Stimulated activated CD4-positive, alpha-beta T cell treated with anti-CD3 and anti-CD28 coated beads, Interleukin-1b, Interleukin-23, amount 100 ng/mL, for 24 hours (primary cell): ENCODE measurements around the gene VAMP2.

Source experiments
- DNase-seq, 4 experiments: peaks; one replicate each; pipeline ENCODE4 v3.0.0-alpha.2; 2020; ENCODE audit warnings: low read depth in 4 of 4, low spot score in 1 of 4

VAMP2 gene, protein sequence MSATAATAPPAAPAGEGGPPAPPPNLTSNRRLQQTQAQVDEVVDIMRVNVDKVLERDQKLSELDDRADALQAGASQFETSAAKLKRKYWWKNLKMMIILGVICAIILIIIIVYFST

DNA sequence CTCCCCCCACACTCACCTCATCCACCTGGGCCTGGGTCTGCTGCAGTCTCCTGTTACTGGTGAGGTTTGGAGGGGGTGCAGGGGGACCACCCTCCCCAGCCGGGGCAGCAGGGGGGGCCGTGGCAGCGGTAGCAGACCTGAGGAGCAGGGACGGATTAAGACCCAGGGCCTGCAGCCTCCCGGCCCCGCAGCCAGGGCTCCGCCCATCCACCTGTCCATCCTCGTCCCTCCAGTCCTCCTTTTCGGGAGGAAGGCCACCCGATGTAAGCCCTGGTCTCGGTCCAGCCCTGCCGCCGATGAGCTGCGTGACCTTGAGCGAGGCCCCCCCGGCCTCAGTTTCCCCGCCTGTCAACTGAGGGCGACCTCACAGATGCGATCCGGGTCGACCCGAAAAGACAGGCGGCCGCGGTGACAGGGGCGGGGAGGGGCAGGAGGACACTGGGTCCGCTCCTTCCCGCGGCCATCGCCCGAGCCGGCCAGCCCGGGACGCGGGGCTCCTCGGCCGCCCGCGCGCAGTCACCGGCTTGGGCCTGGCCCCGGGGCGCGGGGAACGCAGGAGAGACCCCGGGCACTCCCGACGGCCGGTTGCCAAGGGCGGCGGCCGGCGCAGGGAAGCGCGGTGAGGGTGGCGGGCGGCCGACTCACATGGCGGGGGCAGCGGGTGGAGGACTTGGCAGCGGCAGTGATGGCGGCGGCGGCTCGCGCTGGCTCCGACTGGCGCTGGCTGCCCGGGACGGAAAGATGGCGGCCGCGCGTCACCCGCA, at the start of gene VAMP2:
TSS of gene VAMP2 (minus strand) at position 716 of the 764 bp plus-strand sequence. CDS start at position 647, 69 bp downstream.
- peak in 3 of 4 experiments; percentile 67 to 75 (median 68) for DNase-seq

DNA sequence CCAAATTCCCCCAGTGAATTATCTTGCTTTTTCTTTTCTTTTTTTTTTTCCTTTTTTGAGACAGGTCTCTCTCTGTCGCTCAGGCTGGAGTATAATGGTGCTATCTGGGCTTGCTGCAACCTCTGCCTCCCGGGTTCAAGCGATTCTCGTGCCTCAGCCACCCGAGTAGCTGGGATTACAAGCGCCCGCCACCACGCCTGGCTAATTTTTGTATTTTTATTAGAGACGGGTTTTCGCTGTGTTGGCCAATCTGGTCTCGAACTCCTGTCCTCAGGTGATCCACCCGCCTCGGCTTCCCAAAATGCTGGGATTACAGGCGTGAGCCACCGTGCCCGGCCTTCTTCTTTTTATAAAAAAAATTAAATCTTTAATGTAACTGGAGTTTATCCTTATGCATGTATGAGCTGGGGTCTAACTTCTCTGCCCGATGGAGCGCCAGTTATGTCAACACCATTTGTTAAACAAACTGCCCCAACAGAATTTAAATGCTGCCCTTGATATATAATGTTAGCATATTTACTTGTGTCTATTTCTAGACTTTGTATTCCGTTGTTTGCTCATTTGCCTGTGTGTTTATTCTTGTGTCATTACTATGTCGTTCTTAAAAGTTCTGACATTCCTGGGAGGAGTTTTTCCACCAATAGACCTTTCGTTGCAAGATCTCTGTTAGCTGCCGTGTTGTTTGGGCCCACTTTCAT, 48.2 kb upstream of the VAMP2 start:
- no peak for DNase-seq

- DNase-seq = peak in 3 of 4 experiments; percentile 76 to 90 (median 85)
Measured at GRCh38 chr17:8209907-8210760, 47.4 kb upstream of the VAMP2 start, which contains the start of gene AURKB. Gene AURKB, minus strand, starts transcription at chr17:8210575. Its CDS starts 351 bp downstream, at chr17:8210224.

DNA sequence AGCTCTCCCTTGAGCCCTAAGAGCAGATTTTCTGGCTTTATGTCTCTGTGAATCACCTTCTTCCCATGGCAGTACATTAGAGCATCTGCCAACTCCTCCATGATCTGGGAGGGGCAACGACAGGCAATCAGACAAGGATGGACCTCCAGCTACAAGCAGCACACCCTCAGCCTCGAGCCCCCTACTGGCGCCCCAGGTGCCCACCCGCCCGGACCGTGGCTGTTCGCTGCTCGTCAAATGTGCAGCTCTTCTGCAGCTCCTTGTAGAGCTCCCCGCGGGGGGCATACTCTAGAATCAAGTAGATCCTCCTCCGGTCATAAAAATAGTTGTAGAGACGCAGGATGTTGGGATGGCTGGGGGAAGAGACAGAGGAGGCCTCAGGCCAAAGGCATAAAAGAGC, 43.8 kb upstream of the VAMP2 start:
- no peak for DNase-seq

DNA sequence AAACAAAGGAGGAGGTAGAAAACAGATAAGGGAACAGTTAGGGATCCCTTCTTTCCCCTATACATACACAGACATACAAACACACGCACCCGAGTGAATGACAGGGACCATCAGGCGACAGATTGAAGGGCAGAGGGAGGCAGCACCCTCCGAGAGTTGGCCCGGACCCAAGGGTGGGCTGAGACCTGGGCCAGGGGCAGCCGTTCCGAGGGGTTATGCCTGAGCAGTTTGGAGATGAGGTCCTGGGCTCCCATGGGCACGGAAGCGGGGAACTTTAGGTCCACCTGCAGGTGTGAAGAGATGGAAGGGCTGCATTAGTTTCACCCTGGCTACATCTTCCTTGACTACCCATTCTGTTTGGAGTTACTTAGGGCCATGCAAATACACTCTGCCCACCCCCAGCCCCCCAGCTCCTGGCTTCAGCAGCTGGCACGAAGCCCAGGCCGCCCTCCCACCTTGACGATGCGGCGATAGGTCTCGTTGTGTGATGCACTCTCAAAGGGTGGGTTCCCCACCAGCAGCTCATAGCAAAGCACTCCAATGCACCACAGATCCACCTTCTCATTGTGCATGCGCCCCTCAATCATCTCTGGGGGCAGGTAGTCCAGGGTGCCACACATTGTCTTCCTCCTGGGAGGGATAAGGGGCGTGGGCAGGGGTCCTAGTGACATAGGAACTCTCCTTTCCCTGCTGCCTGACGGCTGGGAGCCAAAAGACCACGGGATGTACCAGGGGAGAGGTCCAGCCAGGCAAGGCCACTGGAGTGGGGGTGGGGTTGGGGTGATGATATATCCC, 42.2 kb upstream of the VAMP2 start:
- DNase-seq = no peak

DNA sequence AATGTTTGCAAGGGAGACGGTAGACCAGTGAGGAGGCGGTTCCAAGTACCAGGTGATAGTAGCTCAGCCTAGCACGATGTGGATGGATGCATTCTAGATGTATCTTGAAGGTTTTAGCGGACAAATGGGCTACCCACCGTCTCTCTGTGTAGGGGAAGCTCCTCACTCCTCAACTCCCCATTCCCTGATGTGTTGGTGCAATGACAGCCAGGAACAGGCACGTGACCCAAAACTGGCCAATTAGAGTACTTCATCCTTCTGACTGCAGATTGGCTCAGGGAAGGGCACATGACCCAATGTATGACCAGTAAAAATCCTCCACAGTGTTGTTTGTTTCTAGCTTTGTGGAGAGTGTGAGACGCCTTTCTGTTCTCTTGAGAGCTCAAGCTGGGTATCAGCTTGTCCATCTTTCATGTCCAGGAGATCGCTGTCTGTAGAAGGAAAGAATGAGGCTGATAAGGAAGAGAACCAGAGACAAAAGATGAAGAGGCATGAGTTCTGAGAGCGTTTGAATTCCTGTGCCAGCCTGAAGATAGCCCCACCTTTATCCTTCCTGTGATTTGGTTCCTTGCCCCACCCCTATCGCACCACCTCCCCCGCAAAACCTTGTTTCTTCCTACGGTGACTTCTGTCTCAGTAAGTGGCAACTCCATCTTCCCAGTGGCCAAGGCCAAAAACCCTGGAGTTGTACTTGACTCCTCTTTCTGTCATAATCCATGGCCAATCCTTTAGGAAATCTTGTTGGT, 29.5 kb upstream of the VAMP2 start:
- peak in 1 of 4 experiments; percentile 25 for DNase-seq

DNA sequence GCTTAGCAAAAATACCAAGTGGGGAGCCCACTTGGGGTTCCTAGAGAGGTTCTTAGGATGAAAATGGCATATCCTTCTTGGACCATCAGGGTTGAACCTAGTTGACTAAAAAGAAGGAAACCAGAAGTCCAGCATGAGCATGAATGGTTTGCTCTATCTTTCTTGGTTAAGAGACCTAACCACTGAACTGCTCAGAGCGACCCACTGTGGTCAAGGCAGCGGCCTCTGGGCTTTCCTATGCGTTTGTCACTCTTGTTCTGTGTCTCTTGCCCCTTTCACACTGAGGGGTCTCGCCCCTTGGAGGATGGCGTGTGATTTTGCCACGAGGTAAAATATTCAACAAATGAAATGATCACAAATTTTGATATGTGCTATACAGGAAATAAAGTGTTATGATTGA, 27.8 kb upstream of the VAMP2 start:
- no peak for DNase-seq

DNA sequence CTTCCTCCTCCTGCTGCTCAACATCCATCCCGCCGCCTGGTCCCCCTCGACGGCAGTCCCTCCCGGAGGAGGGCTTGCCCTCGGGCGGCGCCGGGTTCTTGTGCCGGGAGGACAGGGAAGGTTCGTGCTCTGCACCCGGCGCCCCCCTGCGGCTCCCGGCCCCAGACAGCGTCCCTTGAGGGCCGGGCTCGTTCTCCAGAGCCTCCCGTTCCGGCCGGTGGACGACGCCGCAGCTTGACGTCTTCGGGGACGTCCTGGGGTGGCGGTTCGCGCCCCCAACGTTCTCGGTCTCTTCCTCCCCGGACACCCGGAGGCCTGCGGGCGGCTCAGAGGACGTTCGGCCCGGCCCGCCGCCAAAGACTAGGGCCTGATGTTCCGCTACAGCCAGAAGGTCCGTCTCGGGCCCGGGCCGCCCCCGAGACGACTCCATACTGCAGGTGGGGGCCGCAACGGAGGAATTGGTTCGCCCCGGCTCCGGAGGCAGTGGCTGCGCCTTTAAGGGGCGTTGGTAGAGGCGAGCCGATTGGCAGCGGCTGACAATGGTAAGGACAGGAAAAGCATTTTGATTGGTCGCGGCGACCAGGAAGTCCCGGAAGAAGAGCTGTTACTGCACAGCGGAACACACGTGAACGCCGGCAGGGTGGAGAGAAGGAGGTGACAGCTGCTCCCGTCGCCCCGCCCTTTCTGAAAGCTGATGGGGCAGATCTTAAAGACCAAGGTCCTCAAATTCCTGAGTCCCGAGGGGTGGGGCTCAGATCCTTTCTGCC, 27.1 kb upstream of the VAMP2 start, which contains the start of gene BORCS6:
TSS of gene BORCS6 (minus strand) at position 470 of the 767 bp plus-strand sequence. CDS start at position 430, 40 bp downstream.
- peak; percentile 75 to 94 (median 88) for DNase-seq

DNA sequence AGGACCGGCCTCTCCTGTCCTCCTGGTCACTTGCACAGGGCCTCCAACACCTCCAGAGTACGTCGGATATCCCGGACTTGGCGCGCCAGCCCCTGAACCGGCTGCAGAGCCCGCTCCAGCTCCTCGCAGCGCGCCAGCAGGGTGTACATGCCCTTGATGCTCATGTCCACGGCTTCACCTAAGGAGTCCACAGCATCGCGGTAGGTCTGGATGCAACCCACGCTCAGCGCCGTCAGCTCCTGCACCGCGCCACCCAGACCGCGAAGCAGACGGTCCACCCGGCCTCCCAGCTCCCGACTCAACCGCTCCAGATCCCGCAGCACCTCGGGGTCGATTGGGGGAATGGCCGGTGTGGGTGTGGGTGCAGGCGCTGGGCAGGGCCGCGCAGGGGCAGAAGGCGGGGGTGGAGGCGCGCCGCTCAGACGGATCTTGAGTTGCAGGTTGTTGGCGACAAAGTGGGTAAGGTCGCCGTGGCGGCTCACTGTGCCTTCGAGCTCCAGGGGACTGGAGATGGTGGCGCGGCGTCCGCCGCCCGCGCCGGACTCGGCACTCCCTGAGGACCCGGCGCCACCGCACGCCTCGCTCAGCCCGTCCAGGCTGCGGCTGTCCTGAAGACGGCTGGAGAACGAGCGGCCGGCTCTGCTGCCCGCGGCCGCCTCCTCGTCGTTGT, 26.4 kb upstream of the VAMP2 start:
- DNase-seq = no peak

DNA sequence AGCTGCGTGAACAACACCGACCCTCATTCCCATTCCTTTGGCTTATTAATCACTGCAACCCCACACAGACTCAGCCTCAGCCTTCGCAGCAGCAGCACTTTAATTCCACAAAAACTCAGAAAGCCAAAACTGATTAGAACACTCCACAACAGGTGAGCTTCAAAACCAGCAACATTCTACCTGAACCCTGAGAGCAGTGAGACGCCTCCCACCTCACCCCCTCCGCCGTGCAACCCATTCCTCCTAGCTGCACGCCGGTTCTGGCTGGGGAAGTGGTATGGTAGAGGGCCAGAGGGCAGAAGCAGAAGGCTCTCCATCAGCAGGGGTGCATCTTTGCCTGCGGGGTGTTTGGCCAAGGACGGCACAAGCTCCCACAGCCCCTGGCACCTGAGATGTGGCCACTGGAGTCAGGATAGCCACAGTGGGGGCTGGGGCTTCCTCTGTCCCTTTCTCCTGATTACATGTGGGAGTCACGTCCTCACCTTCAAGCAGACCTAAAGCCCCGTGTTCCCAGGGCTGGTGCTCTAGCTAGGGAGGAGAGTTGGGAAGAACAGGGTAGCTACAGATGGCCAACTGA, 25.6 kb upstream of the VAMP2 start:
- no peak for DNase-seq

GRCh38 chr17:8187517-8188262, 24.9 kb upstream of the VAMP2 start:
- DNase-seq = peak; percentile 75 to 91 (median 85)

DNA sequence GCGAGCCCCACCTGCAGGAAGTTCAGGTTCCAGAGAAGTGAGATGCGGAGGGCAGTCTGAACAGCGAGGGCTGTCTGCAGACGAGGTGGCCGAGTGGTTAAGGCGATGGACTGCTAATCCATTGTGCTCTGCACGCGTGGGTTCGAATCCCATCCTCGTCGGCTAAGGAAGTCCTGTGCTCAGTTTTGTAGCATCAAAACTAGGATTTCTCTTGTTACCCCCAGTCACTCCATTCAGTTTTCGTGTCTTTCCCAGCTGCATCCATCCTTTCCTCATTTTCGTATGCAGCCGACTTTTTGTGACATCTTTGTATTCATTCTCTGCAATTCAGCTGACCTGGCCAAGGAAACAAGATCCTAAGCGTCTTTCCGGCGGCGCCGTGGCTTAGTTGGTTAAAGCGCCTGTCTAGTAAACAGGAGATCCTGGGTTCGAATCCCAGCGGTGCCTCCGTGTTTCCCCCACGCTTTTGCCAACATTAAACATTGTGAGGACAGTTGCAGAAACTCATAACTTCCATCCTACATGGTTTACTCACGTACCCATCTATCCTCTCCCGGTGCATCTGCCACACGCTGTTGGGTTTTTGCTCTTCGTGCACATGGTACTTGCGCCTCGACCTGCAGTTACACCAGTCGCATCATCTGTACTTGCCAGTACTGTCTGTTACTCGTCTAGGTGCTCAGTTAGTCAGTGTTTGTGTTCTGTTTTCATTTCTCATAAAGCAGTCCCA, 24.2 kb upstream of the VAMP2 start:
- peak; percentile 88 to 98 (median 97) for DNase-seq

- no peak for DNase-seq
Measured at GRCh38 chr17:8186446-8186786, 23.7 kb upstream of the VAMP2 start.

DNA sequence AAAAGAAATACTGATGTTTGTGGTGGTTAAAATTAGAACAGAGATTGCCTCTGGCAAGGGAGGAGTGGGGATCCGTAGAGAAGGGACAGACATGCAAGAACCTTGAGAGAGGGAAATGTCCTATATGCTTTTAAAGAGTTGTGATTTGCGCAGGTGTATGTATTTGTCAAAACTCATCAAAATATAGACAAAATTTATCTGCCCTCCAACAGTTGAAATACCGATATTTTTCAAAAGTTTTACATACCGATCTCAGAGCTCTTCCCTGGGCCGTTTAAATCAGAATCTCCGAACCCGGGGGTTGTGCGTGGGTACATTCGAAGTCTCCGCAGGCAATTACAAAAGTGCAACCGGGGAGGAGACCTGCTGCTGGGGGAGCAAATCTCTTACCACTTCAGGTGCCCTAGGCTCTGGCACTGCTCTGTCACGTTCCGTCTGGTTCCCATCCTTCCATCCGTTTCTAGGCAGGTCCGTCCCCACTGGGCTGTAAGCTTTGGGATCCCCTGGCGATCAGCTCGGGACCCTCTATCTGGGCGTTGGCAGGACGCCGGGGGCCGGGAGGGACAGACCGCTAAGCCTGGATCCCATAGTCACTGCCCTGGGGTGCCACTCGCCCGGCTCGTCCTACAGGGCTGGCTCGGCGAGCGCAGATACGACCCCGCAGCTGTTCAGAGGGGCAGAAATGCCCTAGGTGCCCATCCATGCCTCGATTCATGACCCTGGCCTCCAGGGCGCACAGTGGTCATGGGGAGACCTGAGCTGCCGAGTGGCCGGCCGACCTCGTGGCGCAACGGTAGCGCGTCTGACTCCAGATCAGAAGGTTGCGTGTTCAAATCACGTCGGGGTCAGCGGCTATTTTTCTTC, 23.1 kb upstream of the VAMP2 start:
- peak; percentile 84 to 97 (median 89) for DNase-seq

DNA sequence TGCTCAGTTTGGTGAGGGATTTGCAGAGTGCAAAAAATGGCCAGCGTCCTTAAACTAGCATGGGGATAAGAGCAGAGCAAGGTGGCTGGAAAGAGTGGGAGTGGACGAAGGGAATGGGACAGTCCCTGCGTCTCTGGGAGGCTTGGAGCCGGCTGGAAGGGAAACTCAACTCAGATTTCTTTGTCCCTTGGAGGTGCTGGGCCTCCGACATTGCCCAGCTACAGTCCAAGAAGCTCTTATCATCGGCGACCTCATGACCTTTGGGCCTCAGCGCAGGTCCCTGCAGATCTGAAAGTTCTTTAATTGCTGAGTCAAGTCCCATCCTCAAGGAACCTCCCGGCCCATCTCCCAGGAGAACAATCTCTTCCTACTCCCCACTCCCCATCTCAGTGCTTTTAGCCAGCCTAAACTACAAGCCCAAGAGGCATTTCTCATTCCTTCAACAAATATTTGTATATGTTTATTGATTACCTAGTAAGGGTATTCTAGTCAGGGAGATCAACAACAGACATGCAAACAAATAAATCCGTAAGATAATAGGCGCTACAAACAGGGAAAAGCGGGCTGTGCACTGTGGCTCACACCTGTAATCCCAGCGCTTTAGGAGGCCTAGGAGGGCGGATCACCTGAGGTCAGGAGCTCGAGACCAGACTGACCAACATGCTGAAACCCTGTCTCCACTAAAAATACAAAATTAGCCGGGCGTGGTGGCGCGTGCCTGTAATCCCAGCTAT, 14.4 kb upstream of the VAMP2 start:
- no peak for DNase-seq
